Measurements from ENCODE around the gene ATP5MG.

The ATP5MG gene

GRCh38 chr11:118370774-118371173, 30.6 kb upstream of the ATP5MG start:
- Histone ChIP-seq H3K27me3 (replicated peaks; ENCODE audit: insufficient read depth, low read length) (no peaks in the 10 kb centered on the region), H3K9me2 (replicated peaks; ENCODE audit: insufficient read depth, low read length) (no peaks in the 10 kb centered on the region), H2AFZ (ENCODE audit: low read length) (no peak overlapping the region), H3K9ac (ENCODE audit: low read length) (no peak overlapping the region), H3K79me2 (ENCODE audit: low read length) (0 out of 2 replicates have a peak, but pooled peaks cover 3% of the 10 kb centered on the region), H3F3A (ENCODE audit: insufficient read depth, low read length) (no peaks in the 10 kb centered on the region), H3K36me3 (replicated peaks; ENCODE audit: insufficient read depth, low read length) (peaks cover 25% of the 10 kb centered on the region; the same call in 1 of the 2 replicates), H3K27ac (ENCODE audit: low read length) (no peak overlapping the region), H4K20me1 (ENCODE audit: insufficient read depth, low read length) (no peaks in the 10 kb centered on the region), H3K9me3 (replicated peaks; ENCODE audit: insufficient read depth, low read length) (no peaks in the 10 kb centered on the region), H3K4me3 (ENCODE audit: low read length) (no peak overlapping the region), H3K4me2 (ENCODE audit: low read depth, low read length) (no peak overlapping the region), H3K4me1 (ENCODE audit: low read length) (no peaks in the 10 kb centered on the region)
- no peak for DNase-seq
- TF ChIP-seq EZH2phosphoT487 (IDR thresholded peaks at IDR 0.05; ENCODE audit: low read length), result no peak
- no peak for TF ChIP-seq EZH2 (optimal IDR thresholded peaks at IDR 0.05; ENCODE audit: low read depth, low read length)

GRCh38 chr11:118373263-118373662, 28.1 kb upstream of the ATP5MG start:
- Histone ChIP-seq H3K9ac (ENCODE audit: low read length) (no peak overlapping the region), H3K9me3 (replicated peaks; ENCODE audit: insufficient read depth, low read length) (no peaks in the 10 kb centered on the region), H2AFZ (ENCODE audit: low read length) (no peak overlapping the region), H3F3A (ENCODE audit: insufficient read depth, low read length) (no peaks in the 10 kb centered on the region), H3K27me3 (replicated peaks; ENCODE audit: insufficient read depth, low read length) (no peaks in the 10 kb centered on the region), H3K27ac (ENCODE audit: low read length) (no peak overlapping the region), H3K4me1 (ENCODE audit: low read length) (no peaks in the 10 kb centered on the region), H3K9me2 (replicated peaks; ENCODE audit: insufficient read depth, low read length) (no peaks in the 10 kb centered on the region), H3K4me2 (ENCODE audit: low read depth, low read length) (no peak overlapping the region), H4K20me1 (ENCODE audit: insufficient read depth, low read length) (no peaks in the 10 kb centered on the region), H3K4me3 (ENCODE audit: low read length) (no peak overlapping the region), H3K36me3 (replicated peaks; ENCODE audit: insufficient read depth, low read length) (peaks cover 20% of the 10 kb centered on the region; the same call in 1 of the 2 replicates), H3K79me2 (ENCODE audit: low read length) (no peaks in the 10 kb centered on the region)
- TF ChIP-seq CTCF (IDR thresholded peaks at IDR 0.05; ENCODE audit: low read length) (no peak), EZH2 (optimal IDR thresholded peaks at IDR 0.05; ENCODE audit: low read depth, low read length) (no peak), EZH2phosphoT487 (IDR thresholded peaks at IDR 0.05; ENCODE audit: low read length) (no peak)
- DNase-seq, result no peak

GRCh38 chr11:118373871-118374270, 27.5 kb upstream of the ATP5MG start:
- Histone ChIP-seq H3K9ac (ENCODE audit: low read length) (no peak overlapping the region), H3K27me3 (replicated peaks; ENCODE audit: insufficient read depth, low read length) (no peaks in the 10 kb centered on the region), H3K27ac (ENCODE audit: low read length) (no peak overlapping the region), H3K4me1 (ENCODE audit: low read length) (no peaks in the 10 kb centered on the region), H3F3A (ENCODE audit: insufficient read depth, low read length) (no peaks in the 10 kb centered on the region), H3K9me2 (replicated peaks; ENCODE audit: insufficient read depth, low read length) (no peaks in the 10 kb centered on the region), H3K4me3 (ENCODE audit: low read length) (no peak overlapping the region), H3K4me2 (ENCODE audit: low read depth, low read length) (no peak overlapping the region), H3K79me2 (ENCODE audit: low read length) (no peaks in the 10 kb centered on the region), H3K36me3 (replicated peaks; ENCODE audit: insufficient read depth, low read length) (peaks cover 14% of the 10 kb centered on the region; the same call in 1 of the 2 replicates), H4K20me1 (ENCODE audit: insufficient read depth, low read length) (no peaks in the 10 kb centered on the region), H2AFZ (ENCODE audit: low read length) (no peak overlapping the region), H3K9me3 (replicated peaks; ENCODE audit: insufficient read depth, low read length) (no peaks in the 10 kb centered on the region)
- no peak for DNase-seq
- no peak for TF ChIP-seq CTCF (IDR thresholded peaks at IDR 0.05; ENCODE audit: low read length)
- no peak for TF ChIP-seq EZH2 (optimal IDR thresholded peaks at IDR 0.05; ENCODE audit: low read depth, low read length)
- TF ChIP-seq EZH2phosphoT487 (IDR thresholded peaks at IDR 0.05; ENCODE audit: low read length), result no peak

- no peak for DNase-seq
- Histone ChIP-seq H3F3A (ENCODE audit: insufficient read depth, low read length) (no peaks in the 10 kb centered on the region), H3K9me2 (replicated peaks; ENCODE audit: insufficient read depth, low read length) (no peaks in the 10 kb centered on the region), H4K20me1 (ENCODE audit: insufficient read depth, low read length) (no peaks in the 10 kb centered on the region), H3K4me2 (ENCODE audit: low read depth, low read length) (no peak overlapping the region), H3K79me2 (ENCODE audit: low read length) (no peaks in the 10 kb centered on the region), H2AFZ (ENCODE audit: low read length) (no peak overlapping the region), H3K36me3 (replicated peaks; ENCODE audit: insufficient read depth, low read length) (peaks cover 9% of the 10 kb centered on the region; the same call in 1 of the 2 replicates), H3K9ac (ENCODE audit: low read length) (no peak overlapping the region), H3K27ac (ENCODE audit: low read length) (no peak overlapping the region), H3K27me3 (replicated peaks; ENCODE audit: insufficient read depth, low read length) (no peaks in the 10 kb centered on the region), H3K4me1 (ENCODE audit: low read length) (no peaks in the 10 kb centered on the region), H3K4me3 (ENCODE audit: low read length) (no peak overlapping the region), H3K9me3 (replicated peaks; ENCODE audit: insufficient read depth, low read length) (no peaks in the 10 kb centered on the region)
- TF ChIP-seq CTCF (IDR thresholded peaks at IDR 0.05; ENCODE audit: low read length), result no peak
- no peak for TF ChIP-seq EZH2 (optimal IDR thresholded peaks at IDR 0.05; ENCODE audit: low read depth, low read length)
- TF ChIP-seq EZH2phosphoT487 (IDR thresholded peaks at IDR 0.05; ENCODE audit: low read length), result no peak
These were observed 26.7 kb upstream of the ATP5MG start for GRCh38 chr11:118374729-118375128.

Measured in MM.1S (cell line).